Thyroid gland (tissue), 4 donors: Measurements from ENCODE around the gene GEMIN2.

Experiments used
- CTCF ChIP-seq, 6 experiments: fragments of 200-600 bp in 3 of 6; fragments of 450-650 bp in 3 of 6; sonication (generic) in 3 of 6; IDR thresholded peaks; one replicate each; pipeline ENCODE4 v1.5.1; 2016 to 2019; ENCODE audit warnings: antibody characterized with exemption in 6 of 6, mild to moderate bottlenecking in 2 of 6, inconsistent platforms in 1 of 6, moderate library complexity in 1 of 6
- POLR2A ChIP-seq, 2 donors: fragments of 450-650 bp; IDR thresholded peaks; one replicate each; pipeline ENCODE4 v1.6.1; 2017; ENCODE audit warnings: antibody characterized with exemption in 2 of 2, mild to moderate bottlenecking in 2 of 2, moderate library complexity in 1 of 2

DNA sequence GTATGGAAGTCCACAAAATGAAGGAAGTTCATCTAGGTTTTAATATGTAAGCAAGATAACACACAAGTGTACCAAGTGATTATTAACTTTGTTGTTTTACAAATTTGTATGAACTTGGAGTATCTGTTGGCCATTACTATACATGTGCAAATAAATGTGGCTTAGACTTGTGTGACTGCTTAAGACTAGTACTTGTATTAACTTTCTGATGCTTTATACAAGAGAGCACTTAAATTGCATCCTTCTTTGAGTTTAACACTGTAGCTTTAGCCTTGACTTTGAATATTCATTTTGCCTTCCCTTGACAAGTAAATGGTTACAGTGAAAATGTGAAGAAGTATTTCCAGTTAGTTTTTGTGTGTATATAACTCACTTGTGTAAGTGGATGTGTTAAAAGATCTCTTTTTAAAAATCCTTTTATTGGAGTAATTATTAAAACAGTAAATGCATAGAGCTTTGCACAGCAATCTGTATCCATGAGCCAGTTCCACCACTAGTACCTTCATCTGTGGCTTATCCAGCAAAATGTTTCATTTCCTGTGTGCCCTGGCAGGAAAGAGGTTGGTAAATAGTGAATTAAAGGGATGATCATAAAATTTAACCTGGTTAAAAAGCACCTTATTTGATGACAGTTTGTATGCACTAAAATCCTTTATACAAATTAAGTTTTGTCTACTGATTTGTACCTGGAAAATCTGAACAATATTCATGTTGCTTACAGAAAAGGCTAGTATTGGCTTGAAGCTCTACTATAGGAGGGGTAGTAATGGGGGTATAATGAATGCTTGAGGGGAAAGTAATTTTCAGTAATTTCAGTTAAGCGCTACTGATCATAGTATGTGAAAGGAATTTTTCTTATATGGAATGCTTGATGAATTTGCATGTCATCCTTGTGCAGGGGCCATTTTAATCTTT is 68.9 kb downstream of the GEMIN2 start:
- TF ChIP-seq CTCF (IDR thresholded peaks at IDR 0.05): no peak
- no peak for TF ChIP-seq POLR2A (IDR thresholded peaks at IDR 0.05)
